Activated CD8-positive, alpha-beta memory T cell treated with anti-CD3 and anti-CD28 coated beads, Interleukin-2, amount 50 U/mL, for 4 hours (primary cell): ENCODE data around the gene PCDHGB6.
"Not testable (repeated sequence)": the region's sequence is repeated elsewhere in the genome, so short reads cannot be mapped to it uniquely, and the experiment has no call there.

Source experiments
- DNase-seq: peaks from one replicate; pipeline ENCODE4 v3.0.0-alpha.2; 2020

The PCDHGB6 gene

GRCh38 chr5:141389153-141390042 lies 18.4 kb upstream of the PCDHGB6 start:
- DNase-seq = no peak

GRCh38 chr5:141392429-141393198 lies 15.2 kb upstream of the PCDHGB6 start, which contains the start of gene PCDHGA8:
Gene PCDHGA8 (plus strand): TSS chr5:141392633. CDS start chr5:141392814, 181 bp downstream.
- DNase-seq = no peak

GRCh38 chr5:141393267-141393666 lies 14.6 kb upstream of the PCDHGB6 start:
- DNase-seq = no peak

DNA sequence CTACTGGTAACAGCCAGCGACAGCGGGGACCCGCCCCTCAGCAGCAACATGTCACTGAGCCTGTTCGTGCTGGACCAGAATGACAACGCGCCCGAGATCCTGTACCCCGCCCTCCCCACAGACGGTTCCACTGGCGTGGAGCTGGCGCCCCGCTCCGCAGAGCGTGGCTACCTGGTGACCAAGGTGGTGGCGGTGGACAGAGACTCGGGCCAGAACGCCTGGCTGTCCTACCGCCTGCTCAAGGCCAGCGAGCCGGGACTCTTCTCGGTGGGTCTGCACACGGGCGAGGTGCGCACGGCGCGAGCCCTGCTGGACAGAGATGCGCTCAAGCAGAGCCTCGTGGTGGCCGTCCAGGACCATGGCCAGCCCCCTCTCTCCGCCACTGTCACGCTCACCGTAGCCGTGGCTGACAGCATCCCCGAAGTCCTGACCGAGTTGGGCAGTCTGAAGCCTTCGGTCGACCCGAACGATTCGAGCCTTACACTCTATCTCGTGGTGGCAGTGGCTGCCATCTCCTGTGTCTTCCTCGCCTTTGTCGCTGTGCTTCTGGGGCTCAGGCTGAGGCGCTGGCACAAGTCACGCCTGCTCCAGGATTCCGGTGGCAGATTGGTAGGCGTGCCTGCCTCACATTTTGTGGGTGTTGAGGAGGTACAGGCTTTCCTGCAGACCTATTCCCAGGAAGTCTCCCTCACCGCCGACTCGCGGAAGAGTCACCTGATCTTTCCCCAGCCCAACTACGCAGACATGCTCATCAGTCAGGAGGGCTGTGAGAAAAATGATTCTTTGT lies 13.2 kb upstream of the PCDHGB6 start:
- not testable (repeated sequence) for DNase-seq

DNA sequence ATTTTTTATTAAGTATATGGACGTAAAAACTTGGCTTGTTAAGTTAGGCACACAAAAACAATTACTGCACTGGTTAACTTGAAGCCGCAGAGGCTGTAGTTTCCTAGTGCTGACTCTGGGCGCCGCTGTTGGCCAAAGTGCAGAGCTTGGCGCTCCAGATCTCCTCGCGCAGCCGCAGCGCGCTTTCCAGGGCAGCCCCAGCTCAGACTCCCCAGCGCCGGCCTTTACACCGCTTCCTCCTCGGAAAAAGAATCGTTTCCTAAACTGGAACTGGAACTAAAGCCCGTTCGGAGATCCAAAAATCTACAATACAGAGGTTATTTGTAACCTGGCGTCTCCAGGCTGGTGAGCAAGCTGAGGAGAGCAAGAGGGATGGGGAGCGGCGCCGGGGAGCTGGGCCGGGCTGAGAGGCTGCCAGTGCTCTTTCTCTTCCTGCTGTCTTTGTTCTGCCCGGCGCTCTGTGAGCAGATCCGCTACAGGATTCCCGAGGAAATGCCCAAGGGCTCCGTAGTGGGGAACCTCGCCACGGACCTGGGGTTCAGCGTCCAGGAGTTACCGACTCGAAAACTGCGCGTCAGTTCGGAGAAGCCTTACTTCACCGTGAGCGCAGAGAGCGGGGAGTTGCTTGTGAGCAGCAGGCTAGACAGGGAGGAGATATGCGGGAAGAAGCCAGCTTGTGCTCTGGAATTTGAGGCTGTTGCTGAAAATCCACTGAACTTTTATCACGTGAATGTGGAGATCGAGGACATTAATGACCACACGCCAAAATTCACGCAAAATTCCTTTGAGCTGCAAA lies 9.9 kb upstream of the PCDHGB6 start, which contains the start of gene PCDHGB5:
Gene PCDHGB5, plus strand, starts transcription at position 192 of the 796 bp plus-strand sequence. Its CDS starts 181 bp downstream, at position 373.
- DNase-seq = not testable (repeated sequence)

DNA sequence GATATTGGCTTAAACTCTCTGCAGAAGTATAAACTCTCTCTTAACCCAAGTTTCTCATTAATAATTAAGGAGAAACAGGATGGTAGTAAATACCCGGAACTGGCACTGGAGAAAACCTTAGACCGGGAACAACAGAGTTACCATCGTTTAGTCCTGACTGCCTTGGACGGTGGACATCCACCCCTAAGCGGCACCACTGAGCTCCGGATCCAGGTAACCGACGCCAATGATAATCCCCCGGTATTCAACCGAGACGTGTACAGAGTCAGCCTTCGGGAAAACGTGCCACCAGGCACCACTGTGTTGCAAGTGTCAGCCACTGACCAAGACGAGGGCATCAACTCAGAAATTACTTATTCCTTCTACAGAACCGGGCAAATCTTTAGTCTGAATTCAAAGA lies 9.2 kb upstream of the PCDHGB6 start:
- no peak for DNase-seq

GRCh38 chr5:141399555-141400258 lies 8.1 kb upstream of the PCDHGB6 start:
- DNase-seq = no peak

DNA sequence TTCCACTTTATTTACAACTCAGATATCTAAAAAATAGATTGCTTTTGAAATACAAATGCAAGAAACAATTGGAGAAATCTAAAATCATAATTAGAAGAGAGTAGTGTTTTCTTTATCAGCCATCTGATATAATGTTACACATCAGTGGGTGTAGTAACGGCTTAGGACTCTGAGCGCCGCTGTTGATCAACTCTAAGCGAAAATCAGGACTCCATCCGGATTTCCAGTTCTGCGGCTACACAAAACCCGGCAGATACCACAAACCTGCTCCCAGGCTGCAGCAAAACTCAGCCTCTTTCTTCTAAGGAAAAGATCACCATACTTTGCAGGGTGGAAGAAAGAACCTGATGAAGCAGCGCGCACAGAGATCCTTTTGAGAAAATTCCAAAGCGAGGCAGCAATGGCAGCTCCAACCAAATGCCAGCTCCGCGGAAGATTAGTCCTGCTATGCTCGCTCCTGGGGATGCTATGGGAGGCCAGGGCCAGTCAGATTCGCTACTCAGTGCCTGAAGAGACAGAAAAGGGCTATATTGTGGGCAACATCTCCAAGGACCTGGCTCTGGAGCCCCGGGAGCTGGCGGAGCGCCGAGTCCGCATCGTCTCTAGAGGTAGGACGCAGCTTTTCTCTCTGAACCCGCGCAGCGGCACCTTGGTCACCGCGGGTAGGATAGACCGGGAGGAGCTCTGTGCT lies 5.1 kb upstream of the PCDHGB6 start, which contains the start of gene PCDHGA9:
Gene PCDHGA9, plus strand, starts transcription at position 226 of the 691 bp plus-strand sequence. Its CDS starts 175 bp downstream, at position 401.
- DNase-seq = no peak

GRCh38 chr5:141403387-141403786 lies 4.4 kb upstream of the PCDHGB6 start:
- DNase-seq = no peak

- DNase-seq = no peak
Observed at GRCh38 chr5:141409598-141410306, 1.9 kb downstream of the PCDHGB6 start.

- DNase-seq = no peak
Observed at GRCh38 chr5:141411575-141411974, 3.8 kb downstream of the PCDHGB6 start.

DNA sequence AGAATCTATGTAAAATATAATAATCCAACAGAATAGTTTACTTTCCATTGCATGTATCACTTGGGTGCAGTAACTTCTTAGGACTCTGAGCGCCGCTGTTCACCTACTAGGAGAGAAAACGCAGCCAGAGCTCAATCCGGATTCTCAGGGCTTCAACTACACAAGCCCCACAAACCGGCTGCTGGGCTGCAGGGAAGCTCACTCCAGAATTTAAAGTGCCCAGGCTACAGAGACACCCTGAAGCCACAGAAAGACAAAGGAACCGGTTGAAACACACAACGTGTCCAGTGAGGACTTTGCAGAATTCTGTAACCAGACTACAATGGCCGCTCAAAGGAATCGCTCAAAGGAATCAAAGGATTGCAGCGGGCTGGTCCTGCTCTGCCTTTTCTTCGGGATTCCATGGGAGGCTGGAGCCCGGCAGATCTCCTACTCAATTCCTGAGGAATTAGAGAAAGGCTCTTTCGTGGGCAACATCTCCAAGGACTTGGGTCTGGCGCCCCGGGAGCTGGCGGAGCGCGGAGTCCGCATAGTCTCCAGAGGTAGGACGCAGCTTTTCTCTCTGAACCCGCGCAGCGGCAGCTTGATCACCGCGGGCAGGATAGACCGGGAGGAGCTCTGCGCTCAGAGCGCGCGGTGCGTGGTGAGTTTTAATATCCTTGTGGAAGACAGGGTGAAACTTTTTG lies 5.2 kb downstream of the PCDHGB6 start, which contains the start of gene PCDHGA10:
Gene PCDHGA10, plus strand, starts transcription at position 134 of the 686 bp plus-strand sequence. Its CDS starts 189 bp downstream, at position 323.
- DNase-seq = peak; percentile 42

GRCh38 chr5:141413540-141414069 lies 5.8 kb downstream of the PCDHGB6 start:
- no peak for DNase-seq

DNA sequence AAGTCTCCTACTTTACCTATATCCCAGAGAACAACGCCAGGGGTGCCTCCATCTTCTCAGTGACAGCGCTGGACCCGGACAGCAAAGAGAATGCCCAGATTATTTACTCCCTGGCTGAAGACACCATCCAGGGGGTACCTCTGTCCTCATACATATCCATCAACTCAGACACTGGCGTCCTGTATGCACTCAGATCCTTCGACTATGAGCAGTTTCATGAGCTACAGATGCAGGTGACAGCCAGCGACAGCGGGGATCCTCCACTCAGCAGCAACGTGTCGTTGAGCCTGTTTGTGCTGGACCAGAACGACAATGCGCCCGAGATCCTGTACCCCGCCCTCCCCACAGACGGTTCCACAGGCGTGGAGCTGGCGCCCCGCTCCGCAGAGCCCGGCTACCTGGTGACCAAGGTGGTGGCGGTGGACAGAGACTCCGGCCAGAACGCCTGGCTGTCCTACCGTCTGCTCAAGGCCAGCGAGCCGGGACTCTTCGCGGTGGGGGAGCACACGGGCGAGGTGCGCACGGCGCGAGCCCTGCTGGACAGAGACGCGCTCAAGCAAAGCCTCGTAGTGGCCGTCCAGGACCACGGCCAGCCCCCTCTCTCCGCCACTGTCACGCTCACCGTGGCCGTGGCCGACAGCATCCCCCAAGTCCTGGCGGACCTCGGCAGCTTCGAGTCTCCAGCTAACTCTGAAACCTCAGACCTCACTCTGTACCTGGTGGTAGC lies 6.9 kb downstream of the PCDHGB6 start:
- DNase-seq = not testable (repeated sequence)

DNA sequence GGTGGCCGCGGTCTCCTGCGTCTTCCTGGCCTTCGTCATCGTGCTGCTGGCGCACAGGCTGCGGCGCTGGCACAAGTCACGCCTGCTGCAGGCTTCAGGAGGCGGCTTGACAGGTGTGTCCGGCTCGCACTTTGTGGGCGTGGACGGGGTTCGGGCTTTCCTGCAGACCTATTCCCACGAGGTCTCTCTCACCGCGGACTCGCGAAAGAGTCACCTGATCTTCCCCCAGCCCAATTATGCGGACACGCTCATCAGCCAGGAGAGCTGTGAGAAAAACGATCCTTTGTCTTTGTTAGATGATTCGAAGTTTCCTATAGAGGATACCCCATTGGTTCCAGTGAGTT lies 7.4 kb downstream of the PCDHGB6 start:
- not testable (repeated sequence) for DNase-seq

GRCh38 chr5:141417494-141418172 lies 9.8 kb downstream of the PCDHGB6 start, which contains the start of gene PCDHGB7:
Gene PCDHGB7 (plus strand): TSS chr5:141417677. CDS start chr5:141417860, 183 bp downstream.
- DNase-seq = not testable (repeated sequence)
